Mesothelial cell of epicardium (in vitro differentiated cells): ENCODE results near the gene LOXHD1. TPM values are rescaled to one million over a fixed set of nuclear protein-coding genes. Genes with fewer than 3 reads are reported as not detected.

Experiments used
- DNase-seq, 2 experiments: peaks; one replicate each; pipeline ENCODE4 v3.0.0; 2021; ENCODE audit warnings: low spot score in 2 of 2; ENCODE audit not compliant: unreplicated experiment in 2 of 2
- H3K27ac Mint-ChIP-seq: 2 replicates; pipeline ENCODE4 v1.8.0; 2021; ENCODE audit warnings: mixed read lengths
- H3K27me3 Mint-ChIP-seq: 2 replicates; pipeline ENCODE4 v1.8.0; 2021; ENCODE audit warnings: low read depth, mixed read lengths
- H3K36me3 Mint-ChIP-seq: 2 replicates; pipeline ENCODE4 v1.8.0; 2021; ENCODE audit warnings: mixed read lengths
- H3K4me1 Mint-ChIP-seq: 2 replicates; pipeline ENCODE4 v1.8.0; 2021; ENCODE audit warnings: mixed read lengths
- H3K4me3 Mint-ChIP-seq: 2 replicates; pipeline ENCODE4 v1.8.0; 2021; ENCODE audit warnings: mild to moderate bottlenecking, moderate library complexity, mixed read lengths
- H3K9me3 Mint-ChIP-seq: 2 replicates; pipeline ENCODE4 v1.8.0; 2021; ENCODE audit warnings: mixed read lengths
- CTCF ChIP-seq: fragments of 200-600 bp; sonication (generic); IDR thresholded peaks from one replicate; pipeline ENCODE4 v1.5.0; 2021; ENCODE audit warnings: antibody characterized with exemption; ENCODE audit not compliant: unreplicated experiment
- total RNA-seq: library from RNA; stranded (reverse); gene quantifications from 3 replicates; pipeline ENCODE4 v1.2.1, GENCODE V29; 2021

The LOXHD1 gene
- total RNA-seq, 1 donor from 2014 or later: 0.07 TPM

DNA sequence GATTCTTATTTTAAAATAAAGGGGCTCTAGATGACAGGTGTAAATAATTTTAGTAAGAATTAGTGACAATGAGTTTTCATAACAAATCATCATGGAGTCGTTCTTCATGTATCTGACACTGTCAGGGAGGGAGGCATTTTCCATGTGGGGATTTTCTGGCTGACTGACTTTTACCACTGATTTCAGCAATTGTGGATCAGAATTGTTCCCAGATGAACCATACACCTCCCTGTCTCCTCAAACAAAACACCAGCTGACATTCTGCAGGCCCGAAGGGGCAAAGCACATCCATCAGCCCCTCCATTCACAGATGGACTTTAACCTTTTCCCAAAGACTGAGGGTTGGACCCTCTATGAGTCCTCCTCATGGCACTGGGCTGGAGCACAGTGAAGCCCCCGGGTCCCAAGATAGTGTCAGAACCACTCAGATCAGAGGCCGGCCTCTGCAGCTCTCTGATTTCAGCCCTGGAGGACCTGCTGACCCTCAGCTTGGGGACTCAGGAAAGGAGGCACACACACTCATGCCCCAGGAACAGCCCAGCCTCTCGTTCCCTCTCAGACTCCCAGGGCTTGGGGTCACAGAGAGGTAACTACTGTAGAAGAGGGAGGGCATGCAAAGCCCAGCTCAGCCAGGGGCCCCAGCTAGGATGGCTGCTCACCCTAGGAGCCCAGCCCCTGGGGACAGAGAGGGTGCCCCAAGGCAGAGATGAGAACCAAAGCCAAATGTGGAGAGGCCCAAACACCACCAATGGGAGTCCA lies 43.2 kb upstream of the LOXHD1 start:
- Mint-ChIP-seq H3K9me3 (peaks cover 8% of the 10 kb centered on the region), H3K27ac (no peak overlapping the region), H3K27me3 (peaks cover 10% of the 10 kb centered on the region), H3K36me3 (no peaks in the 10 kb centered on the region), H3K4me3 (no peak overlapping the region), H3K4me1 (peaks cover 3% of the 10 kb centered on the region)
- no peak for TF ChIP-seq CTCF
- DNase-seq: no peak

DNA sequence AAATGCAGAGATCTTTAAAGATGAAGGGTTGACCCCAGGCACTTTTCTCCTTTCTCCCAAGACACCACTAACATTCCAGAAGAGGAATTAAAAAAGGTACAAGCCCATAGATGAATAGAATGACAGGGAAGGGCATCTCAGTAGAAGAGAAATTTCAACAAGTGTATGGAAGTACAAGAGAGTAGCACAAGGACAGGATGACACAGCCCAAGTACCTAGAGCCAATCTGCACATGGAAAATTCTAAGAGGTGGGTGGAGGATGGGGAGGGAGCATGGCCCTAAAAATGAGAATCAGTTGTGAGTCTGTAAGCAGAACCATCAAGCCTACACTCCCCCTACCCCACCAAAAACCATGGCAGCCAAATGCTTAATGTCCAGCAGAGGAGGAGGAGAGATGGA lies 39.7 kb upstream of the LOXHD1 start:
- Mint-ChIP-seq H3K27ac (no peak overlapping the region), H3K36me3 (no peaks in the 10 kb centered on the region), H3K4me3 (no peak overlapping the region), H3K4me1 (peaks cover 3% of the 10 kb centered on the region), H3K9me3 (peaks cover 8% of the 10 kb centered on the region), H3K27me3 (peaks cover 10% of the 10 kb centered on the region)
- no peak for DNase-seq
- no peak for TF ChIP-seq CTCF

DNA sequence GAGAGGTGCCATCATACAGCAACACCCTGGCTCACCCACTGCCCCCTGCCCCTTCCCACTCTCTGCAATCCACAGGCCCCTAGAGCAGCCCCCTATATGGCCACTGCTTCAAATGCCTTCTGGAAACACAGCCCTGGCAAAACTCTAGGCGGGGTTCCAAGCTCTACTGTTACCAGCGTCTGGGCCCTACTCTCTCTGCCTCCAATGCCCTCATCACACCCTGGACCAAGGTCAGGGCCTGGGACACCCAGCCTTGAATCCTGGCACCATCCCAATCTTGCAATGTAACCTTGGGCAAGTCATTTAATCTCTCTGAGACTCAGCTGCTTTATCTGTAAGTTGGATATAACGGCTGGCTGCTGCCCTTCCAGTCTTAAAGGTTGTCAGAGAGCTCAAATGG lies 39.2 kb upstream of the LOXHD1 start:
- DNase-seq: no peak
- Mint-ChIP-seq H3K9me3 (peaks cover 8% of the 10 kb centered on the region), H3K27ac (no peak overlapping the region), H3K4me3 (no peak overlapping the region), H3K4me1 (peaks cover 3% of the 10 kb centered on the region), H3K36me3 (no peaks in the 10 kb centered on the region), H3K27me3 (peaks cover 10% of the 10 kb centered on the region)
- TF ChIP-seq CTCF: no peak

DNA sequence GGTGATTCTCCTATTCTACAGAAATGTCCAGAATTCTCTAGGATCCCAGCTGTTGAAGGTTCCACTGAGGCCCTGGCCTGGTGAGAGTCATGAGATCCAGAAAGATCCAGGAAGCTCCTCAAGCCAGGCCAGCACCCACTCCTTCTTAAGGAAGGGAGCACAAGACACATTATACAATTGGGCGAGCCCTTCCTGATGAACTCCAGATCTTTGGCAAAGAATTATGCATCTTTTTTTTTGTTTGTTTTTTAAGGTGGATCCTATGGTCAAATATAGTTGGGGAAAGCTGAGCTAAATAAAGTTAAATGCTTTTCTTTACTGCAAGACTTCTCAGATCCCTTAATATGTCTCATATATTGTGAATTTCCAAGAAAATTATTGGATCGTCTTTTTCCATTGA lies 37.0 kb upstream of the LOXHD1 start:
- H3K27me3 Mint-ChIP-seq: peaks cover 10% of the 10 kb centered on the region

DNA sequence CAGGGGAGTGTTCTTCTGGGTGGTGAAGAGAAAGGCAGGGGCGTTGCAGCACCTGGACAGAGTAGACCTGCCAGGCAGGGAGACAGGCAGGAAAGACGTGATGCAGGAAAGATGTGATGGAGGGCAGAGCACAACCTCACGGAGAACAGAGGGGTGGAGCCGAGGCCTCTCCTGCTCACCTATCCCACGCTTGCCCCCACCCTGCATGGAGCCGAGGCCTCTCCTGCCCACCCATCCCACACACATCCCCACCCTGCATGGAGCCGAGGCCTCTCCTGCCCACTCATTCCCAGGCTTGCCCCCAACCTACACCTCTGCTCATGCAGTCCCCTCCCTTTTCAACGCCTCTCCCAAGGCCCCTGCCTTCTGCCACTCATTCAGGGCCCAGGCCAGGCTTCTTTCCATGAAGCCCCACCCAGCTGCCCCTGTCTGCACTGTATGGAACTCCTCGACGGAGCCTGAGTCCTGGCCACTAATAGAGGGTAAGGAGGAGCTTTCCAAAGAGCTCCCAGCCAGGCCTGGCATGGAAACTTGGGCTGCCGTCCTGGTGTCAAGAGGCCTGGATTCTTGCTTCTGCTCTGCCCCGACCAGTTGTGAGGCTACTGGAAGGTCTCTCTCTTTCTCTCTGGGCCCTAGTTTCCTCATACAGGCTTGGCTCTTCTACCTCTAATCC lies 32.0 kb upstream of the LOXHD1 start:
- DNase-seq: no peak
- TF ChIP-seq CTCF: no peak

More for the DNA sequence above, 37.0 kb upstream of the LOXHD1 start:
- Mint-ChIP-seq H3K36me3 (no peaks in the 10 kb centered on the region), H3K9me3 (peaks cover 8% of the 10 kb centered on the region), H3K4me3 (no peak overlapping the region), H3K27ac (no peak overlapping the region), H3K4me1 (no peaks in the 10 kb centered on the region)
- TF ChIP-seq CTCF: no peak
- DNase-seq: no peak

More for the DNA sequence above, 32.0 kb upstream of the LOXHD1 start:
- Mint-ChIP-seq H3K36me3 (no peaks in the 10 kb centered on the region), H3K4me1 (no peaks in the 10 kb centered on the region), H3K4me3 (no peak overlapping the region), H3K9me3 (no peaks in the 10 kb centered on the region), H3K27me3 (no peaks in the 10 kb centered on the region), H3K27ac (no peak overlapping the region)
